C4-2B (cell line): ENCODE data around the gene DAD1.

Experiments used
- CTCF ChIP-seq: fragments of 450-650 bp; conservative IDR thresholded peaks from 2 replicates; pipeline ENCODE4 v1.5.1; 2017; ENCODE audit warnings: mild to moderate bottlenecking
- ZFX ChIP-seq: fragments of 450-650 bp; IDR thresholded peaks from 2 replicates; pipeline ENCODE4 v1.6.1; 2017

GRCh38 chr14:22549324-22549962 lies 39.6 kb downstream of the DAD1 start:
- TF ChIP-seq CTCF (no peak), ZFX (no peak)
